22Rv1 (cell line): ENCODE measurements around the gene RNF227.
A peak's percentile ranks its signal among the peaks of the same experiment; 100 is the strongest.

ENCODE experiments used
- H3K27ac ChIP-seq: fragments of 450-650 bp; 2 replicates; pipeline ENCODE4 v1.5.1; 2017
- ZFX ChIP-seq: fragments of 450-650 bp; IDR thresholded peaks from 2 replicates; pipeline ENCODE4 v1.6.1; 2017; ENCODE audit warnings: antibody characterized with exemption, borderline replicate concordance
- TF ChIP-seq, protein P1 (sequence below): fragments of 450-650 bp; IDR thresholded peaks from 2 replicates; pipeline ENCODE4 v1.5.1; 2017; ENCODE audit warnings: mild to moderate bottlenecking

RNF227 gene

DNA sequence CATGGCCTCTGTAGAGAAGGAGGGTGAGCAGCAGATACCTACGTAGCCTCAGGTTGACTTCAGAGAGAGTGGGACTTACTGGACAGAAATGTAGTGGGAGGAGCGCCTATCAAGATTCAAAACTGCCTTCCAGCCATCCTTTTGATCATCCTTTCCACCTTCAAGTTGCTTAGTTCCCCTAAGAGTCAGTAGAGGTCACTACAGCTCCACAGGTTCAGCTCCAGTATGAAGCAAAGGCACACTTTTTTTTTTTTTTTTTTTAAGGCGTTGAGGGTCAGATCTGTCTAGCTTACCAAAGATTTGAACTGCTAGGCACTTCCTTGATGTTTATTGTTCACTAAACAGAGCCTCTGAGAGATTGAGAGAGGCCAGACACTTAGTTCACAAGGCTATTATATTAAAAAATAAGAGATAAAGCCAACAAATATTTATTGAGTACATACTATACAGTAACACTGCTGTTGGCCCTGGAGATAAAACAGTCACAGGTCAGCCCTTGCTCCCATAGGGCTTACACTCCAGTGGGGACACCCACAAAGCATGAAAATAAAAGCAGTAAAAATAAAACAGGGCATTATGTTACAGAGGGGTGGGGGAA is 3.1 kb downstream of the RNF227 start:
- H3K27ac ChIP-seq, result peak overlapping the region; percentile 94
- TF ChIP-seq, protein P1, sequence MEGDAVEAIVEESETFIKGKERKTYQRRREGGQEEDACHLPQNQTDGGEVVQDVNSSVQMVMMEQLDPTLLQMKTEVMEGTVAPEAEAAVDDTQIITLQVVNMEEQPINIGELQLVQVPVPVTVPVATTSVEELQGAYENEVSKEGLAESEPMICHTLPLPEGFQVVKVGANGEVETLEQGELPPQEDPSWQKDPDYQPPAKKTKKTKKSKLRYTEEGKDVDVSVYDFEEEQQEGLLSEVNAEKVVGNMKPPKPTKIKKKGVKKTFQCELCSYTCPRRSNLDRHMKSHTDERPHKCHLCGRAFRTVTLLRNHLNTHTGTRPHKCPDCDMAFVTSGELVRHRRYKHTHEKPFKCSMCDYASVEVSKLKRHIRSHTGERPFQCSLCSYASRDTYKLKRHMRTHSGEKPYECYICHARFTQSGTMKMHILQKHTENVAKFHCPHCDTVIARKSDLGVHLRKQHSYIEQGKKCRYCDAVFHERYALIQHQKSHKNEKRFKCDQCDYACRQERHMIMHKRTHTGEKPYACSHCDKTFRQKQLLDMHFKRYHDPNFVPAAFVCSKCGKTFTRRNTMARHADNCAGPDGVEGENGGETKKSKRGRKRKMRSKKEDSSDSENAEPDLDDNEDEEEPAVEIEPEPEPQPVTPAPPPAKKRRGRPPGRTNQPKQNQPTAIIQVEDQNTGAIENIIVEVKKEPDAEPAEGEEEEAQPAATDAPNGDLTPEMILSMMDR, result peak; percentile 83
- no peak for TF ChIP-seq ZFX

DNA sequence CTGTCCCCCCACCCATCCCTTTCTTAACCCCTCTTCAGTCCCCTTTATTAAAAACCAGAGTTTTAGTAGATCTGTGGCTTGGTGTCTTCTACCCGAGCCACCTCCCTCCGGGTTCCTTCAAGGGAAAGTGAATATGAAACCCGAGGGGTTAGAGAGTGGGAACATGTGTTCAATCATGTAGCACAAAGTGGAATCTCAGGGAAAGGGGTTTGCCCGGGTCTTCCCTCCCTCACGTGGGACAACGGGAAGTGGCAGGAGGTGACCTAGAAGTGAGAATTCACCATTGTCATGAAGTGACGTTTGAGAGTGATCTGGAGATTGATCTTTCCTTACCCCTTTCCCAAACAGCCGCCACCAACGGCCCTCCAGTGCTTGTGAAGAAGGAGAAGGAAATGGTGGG is 5.0 kb downstream of the RNF227 start:
- TF ChIP-seq, protein P1, result no peak
- TF ChIP-seq ZFX, result no peak
- H3K27ac ChIP-seq, result peak overlapping the region; percentile 94

DNA sequence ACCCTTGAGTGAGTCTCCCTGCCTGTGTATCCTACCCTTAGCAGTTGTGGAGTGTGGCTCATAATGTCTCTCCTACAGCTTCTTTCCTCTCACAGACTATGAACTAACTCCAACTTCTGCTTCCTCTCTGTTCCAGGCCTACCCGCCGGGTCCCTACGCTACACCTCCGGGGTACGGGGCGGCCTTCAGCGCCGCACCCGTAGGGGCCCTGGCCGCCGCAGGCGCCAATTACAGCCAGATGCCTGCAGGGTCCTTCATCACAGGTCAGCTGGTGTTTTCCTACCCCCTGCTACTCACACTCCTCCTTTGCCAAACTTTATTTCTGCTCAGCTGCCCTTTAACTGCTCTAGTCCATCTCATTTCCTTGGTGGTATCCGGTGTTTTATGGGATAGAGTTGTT is 5.4 kb downstream of the RNF227 start:
- TF ChIP-seq ZFX, result no peak
- TF ChIP-seq, protein P1, result no peak
- H3K27ac ChIP-seq, result peak overlapping the region; percentile 94

DNA sequence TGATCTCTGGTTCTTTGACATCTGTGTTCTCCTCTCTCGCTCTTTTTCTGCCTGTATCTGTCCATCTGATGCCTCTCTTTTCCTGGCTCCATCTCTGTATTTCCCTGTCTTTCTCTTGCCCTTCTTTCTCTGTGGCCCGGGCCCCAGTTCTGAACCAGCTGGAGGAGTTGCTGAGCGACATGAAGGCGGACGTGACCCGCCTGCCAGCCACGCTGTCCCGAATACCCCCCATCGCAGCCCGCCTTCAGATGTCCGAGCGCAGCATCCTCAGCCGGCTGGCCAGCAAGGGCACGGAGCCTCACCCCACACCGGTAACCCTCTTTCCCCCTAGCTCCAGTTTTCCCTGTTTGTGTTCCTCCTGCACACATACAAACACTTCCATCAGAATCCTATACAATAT is 5.8 kb downstream of the RNF227 start:
- 0 out of 2 replicates have a peak overlapping the region, but pooled peaks have one; percentile 17 for H3K27ac ChIP-seq
- TF ChIP-seq, protein P1, result no peak
- no peak for TF ChIP-seq ZFX

DNA sequence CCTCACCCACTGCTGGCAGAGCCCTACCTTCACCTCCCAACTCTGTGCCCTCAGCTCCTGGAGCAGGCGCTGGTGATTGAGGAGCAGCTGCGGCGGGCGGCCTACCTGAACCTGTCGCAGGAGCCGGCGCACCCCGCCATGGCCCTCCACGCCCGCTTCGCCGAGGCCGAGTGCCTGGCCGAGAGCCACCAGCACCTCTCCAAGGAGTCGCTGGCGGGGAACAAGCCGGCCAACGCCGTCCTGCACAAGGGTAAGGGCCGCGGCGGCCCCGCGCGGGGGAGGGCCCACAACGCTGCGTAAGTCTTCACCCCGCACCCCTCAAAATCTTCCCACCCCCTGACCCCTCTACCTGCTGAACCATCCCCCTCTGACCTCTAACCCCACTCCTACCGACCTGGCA is 7.0 kb downstream of the RNF227 start:
- no peak overlapping the region for H3K27ac ChIP-seq
- TF ChIP-seq, protein P1, result no peak
- TF ChIP-seq ZFX, result no peak

DNA sequence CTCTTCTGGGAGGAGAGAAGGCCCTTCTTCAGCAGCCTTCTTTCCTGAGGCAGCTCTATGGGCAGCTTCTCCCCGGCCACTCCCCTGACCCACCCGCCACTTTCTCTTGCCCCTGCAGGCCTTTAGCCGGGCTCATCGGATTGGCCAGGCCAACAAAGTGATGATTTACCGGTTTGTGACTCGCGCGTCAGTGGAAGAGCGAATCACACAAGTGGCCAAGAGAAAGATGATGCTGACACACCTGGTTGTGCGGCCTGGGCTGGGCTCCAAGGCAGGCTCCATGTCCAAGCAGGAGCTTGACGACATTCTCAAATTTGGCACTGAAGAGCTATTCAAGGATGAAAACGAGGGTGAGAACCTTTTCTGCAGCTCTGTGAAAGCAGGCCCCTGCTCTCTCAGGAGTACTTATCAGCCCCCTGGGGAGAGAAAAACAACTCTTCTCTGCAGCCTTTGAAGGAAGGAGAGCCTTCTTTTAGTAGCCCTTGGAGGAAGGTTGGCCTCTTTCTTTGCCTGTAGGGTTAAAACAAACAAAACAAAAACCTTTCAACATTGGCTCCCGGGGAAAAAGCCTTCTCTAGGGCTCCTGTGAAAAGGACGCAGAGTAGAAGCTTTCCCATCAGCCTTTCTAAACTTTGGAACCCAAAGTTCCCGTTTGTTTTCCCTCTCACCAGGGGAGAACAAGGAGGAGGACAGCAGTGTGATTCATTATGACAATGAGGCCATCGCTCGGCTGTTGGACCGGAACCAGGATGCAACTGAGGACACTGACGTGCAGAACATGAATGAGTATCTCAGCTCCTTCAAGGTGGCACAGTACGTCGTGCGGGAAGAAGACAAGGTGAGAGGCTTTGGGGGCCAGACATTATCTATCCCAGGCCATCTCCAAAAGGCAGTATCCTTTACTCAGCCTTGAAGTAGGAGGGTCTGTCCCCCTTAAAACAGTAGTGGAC is 12.7 kb downstream of the RNF227 start:
- no peak overlapping the region for H3K27ac ChIP-seq
- TF ChIP-seq ZFX, result no peak
- TF ChIP-seq, protein P1, result no peak

DNA sequence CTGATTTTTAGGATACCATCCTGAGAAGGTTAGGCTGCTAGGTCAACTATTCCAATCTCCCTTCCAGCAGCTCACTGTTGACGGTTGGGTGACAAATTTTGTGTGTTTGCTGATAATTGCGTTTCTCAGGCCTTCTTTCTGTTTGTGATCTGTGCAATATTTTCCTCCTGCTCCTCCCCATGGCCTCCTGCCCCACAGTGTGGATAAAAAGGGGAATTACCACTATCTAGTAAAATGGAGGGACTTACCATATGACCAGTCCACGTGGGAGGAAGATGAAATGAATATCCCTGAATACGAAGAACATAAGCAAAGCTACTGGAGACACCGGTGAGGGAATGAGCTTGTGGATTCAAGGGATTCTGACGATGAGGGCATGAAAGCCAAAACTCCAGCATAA is 18.3 kb downstream of the RNF227 start:
- no peak for TF ChIP-seq ZFX
- TF ChIP-seq, protein P1, result peak; percentile 16; the same call in 1 of the 2 replicates
- H3K27ac ChIP-seq, result no peak overlapping the region
